CD4-positive, alpha-beta T cell (primary cell): ENCODE measurements around the gene PLAAT3. TPM values are rescaled to one million over a fixed set of nuclear protein-coding genes. Genes with fewer than 3 reads are reported as not detected.

Experiments used
- ATAC-seq: fragments of 200-7000 bp; cut with Tn5 transposase; one replicate; pipeline ENCODE4 v1.10.0; 2022; ENCODE audit warnings: mild to moderate bottlenecking; ENCODE audit not compliant: poor library complexity
- CTCF ChIA-PET: fragments of 350-600 bp; sonication (Branson Sonifier 250); formaldehyde crosslinking; loops from one replicate; lab custom pipeline; 2021; ENCODE audit warnings: antibody characterized with exemption, inconsistent platforms; lab: Charles Lee
- POLR2A ChIA-PET: fragments of 350-600 bp; sonication (Branson Sonifier 250); formaldehyde crosslinking; loops from one replicate; lab custom pipeline; 2021; ENCODE audit warnings: antibody characterized with exemption, inconsistent platforms; lab: Charles Lee
- DNase-seq, 14 experiments: peaks; one replicate each; pipeline ENCODE4 v3.0.0-alpha.2; 2013 to 2020; ENCODE audit warnings: mixed read lengths in 2 of 14
- H3K27ac ChIP-seq, 2 donors: one replicate each; pipeline versions ENCODE4 v1.5.1 to v1.7.0; 2013; ENCODE audit warnings: low read length in 2 of 2, low read depth in 1 of 2, mild to moderate bottlenecking in 1 of 2
- H3K27me3 ChIP-seq, 2 experiments: 1 replicate in 1 of 2; 2 replicates in 1 of 2; pipeline versions ENCODE4 v1.6.1 to v1.7.0; 2013; ENCODE audit warnings: low read length in 2 of 2, control low read depth in 1 of 2, mild to moderate bottlenecking in 1 of 2, moderate library complexity in 1 of 2; ENCODE audit not compliant: insufficient read depth in 2 of 2, control insufficient read depth in 1 of 2
- H3K36me3 ChIP-seq: one replicate; pipeline ENCODE4 v1.6.1; 2013; ENCODE audit warnings: low read length, control low read depth; ENCODE audit not compliant: insufficient read depth
- H3K4me1 ChIP-seq: one replicate; pipeline ENCODE4 v1.6.1; 2013; ENCODE audit warnings: low read length, control low read depth; ENCODE audit not compliant: insufficient read depth
- H3K4me3 ChIP-seq: one replicate; pipeline ENCODE4 v1.5.1; 2013; ENCODE audit warnings: mild to moderate bottlenecking, low read length, moderate library complexity
- H3K9me3 ChIP-seq, 2 experiments: 1 replicate in 1 of 2; 2 replicates in 1 of 2; pipeline versions ENCODE4 v1.6.1 to v1.7.0; 2013; ENCODE audit warnings: low read length in 2 of 2, mild to moderate bottlenecking in 2 of 2, control low read depth in 1 of 2, moderate library complexity in 1 of 2; ENCODE audit not compliant: control insufficient read depth in 1 of 2, insufficient read depth in 1 of 2
- H3K27ac Mint-ChIP-seq: one replicate; pipeline ENCODE4 v1.8.0; 2020; ENCODE audit warnings: mixed read lengths
- H3K27me3 Mint-ChIP-seq: one replicate; pipeline ENCODE4 v1.8.0; 2021; ENCODE audit warnings: mixed read lengths
- H3K36me3 Mint-ChIP-seq: one replicate; pipeline ENCODE4 v1.8.0; 2021; ENCODE audit warnings: low read depth, mixed read lengths
- H3K4me1 Mint-ChIP-seq: one replicate; pipeline ENCODE4 v1.8.0; 2021; ENCODE audit warnings: low read depth, mixed read lengths
- H3K4me3 Mint-ChIP-seq: one replicate; pipeline ENCODE4 v1.8.0; 2020; ENCODE audit warnings: mild to moderate bottlenecking, mixed read lengths
- H3K9me3 Mint-ChIP-seq: one replicate; pipeline ENCODE4 v1.8.0; 2020; ENCODE audit warnings: mixed read lengths
- CTCF ChIP-seq: fragments of 200-600 bp; IDR thresholded peaks from one replicate; pipeline ENCODE4 v1.8.0; 2022; ENCODE audit warnings: antibody characterized with exemption, mild to moderate bottlenecking
- intact Hi-C, 2 experiments: fragments of 100-400 bp; cut with DNase I in 1 of 2; cut with micrococcal nuclease in 1 of 2; formaldehyde crosslinking; loops; one replicate each; pipeline versions ENCODE4 v1.15.1 to v1.9.0; 2023 to 2025; cut with DNase I, micrococcal nuclease
- total RNA-seq, 174 experiments: library from RNA in 2 of 174; stranded (reverse) in 2 of 174; gene quantifications; one replicate each; pipeline ENCODE4 v1.2.3 and lab custom pipeline; 2021 to 2026

Gene PLAAT3
- total RNA-seq, 2 experiments from 2014 or later: 2.4 to 3.6 TPM

GRCh38 chr11:63652671-63653070, 38.4 kb upstream of the PLAAT3 start:
- H3K9me3 Mint-ChIP-seq: no peaks in the 10 kb centered on the region
- no peak for TF ChIP-seq CTCF
- H3K36me3 Mint-ChIP-seq: peaks cover 62% of the 10 kb centered on the region
- no peak overlapping the region for H3K27ac ChIP-seq
- DNase-seq: peak in 1 of 14 experiments; percentile 21
- H3K4me3 Mint-ChIP-seq: no peak overlapping the region
- peaks cover 41% of the 10 kb centered on the region for H3K36me3 ChIP-seq
- ATAC-seq: no peak
- no peaks in the 10 kb centered on the region for H3K9me3 ChIP-seq
- no peaks in the 10 kb centered on the region for H3K27me3 ChIP-seq
- H3K4me1 Mint-ChIP-seq: peaks cover 16% of the 10 kb centered on the region
- H3K4me3 ChIP-seq: no peak overlapping the region
- intact Hi-C loops: no loop called here
- no peaks in the 10 kb centered on the region for H3K27me3 Mint-ChIP-seq
- H3K4me1 ChIP-seq: peaks cover 6% of the 10 kb centered on the region
- POLR2A ChIA-PET: interaction anchor here (0.6 kb wide), 1 partner anchor 14 kb away, joined by 3 read pairs; no protein-coding TSS in a partner anchor
- CTCF ChIA-PET: no interaction called here
- peak overlapping the region; percentile 34 for H3K27ac Mint-ChIP-seq

- CTCF ChIA-PET: interaction anchor here (1.1 to 1.6 kb wide), 3 partner anchors 14 to 164 kb away, joined by 3 to 6 read pairs (median 4); no protein-coding TSS in a partner anchor
- H3K27me3 Mint-ChIP-seq: no peaks in the 10 kb centered on the region
- no peaks in the 10 kb centered on the region for H3K9me3 ChIP-seq
Observed at GRCh38 chr11:63643205-63643604, 29.0 kb upstream of the PLAAT3 start.

DNA sequence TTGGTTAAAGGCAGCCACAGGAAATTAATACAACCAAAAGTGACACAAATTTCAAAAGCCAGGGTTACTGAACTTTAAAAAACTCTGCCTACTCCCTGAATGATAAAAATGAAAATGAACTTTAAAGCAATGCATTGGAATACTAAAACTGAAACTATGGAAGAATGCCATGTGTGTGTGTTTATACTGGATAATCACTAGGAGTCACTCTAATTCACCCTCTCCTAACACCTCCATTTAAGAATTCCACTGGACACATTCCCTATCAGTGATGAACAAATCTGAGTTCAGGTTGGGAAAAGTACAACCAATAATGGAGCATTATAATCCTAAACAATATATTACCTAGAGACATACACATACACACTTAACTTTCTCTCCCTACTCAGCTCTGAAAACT, 27.5 kb upstream of the PLAAT3 start:
- peaks cover 10% of the 10 kb centered on the region for H3K4me1 Mint-ChIP-seq
- Histone ChIP-seq H3K27ac (no peak overlapping the region), H3K36me3 (peaks cover 54% of the 10 kb centered on the region), H3K4me3 (no peak overlapping the region), H3K4me1 (no peaks in the 10 kb centered on the region), H3K9me3 (no peaks in the 10 kb centered on the region), H3K27me3 (no peaks in the 10 kb centered on the region)
- DNase-seq (no peak), ATAC-seq (no peak)
- intact Hi-C loops: loop anchor here in 1 of 2 experiments (1.0 kb wide), 1 partner anchor 95 kb away; no protein-coding TSS in a partner anchor
- peaks cover 69% of the 10 kb centered on the region for H3K36me3 Mint-ChIP-seq
- TF ChIP-seq CTCF: no peak
- H3K4me3 Mint-ChIP-seq: no peak overlapping the region
- no peaks in the 10 kb centered on the region for H3K27me3 Mint-ChIP-seq
- ChIA-PET POLR2A (interaction anchor here (0.6 kb wide), 1 partner anchor 125 kb away, joined by 3 read pairs; no protein-coding TSS in a partner anchor), CTCF (interaction anchor here (1.6 kb wide), 1 partner anchor 162 kb away, joined by 6 read pairs; no protein-coding TSS in a partner anchor)
- no peaks in the 10 kb centered on the region for H3K9me3 Mint-ChIP-seq
- H3K27ac Mint-ChIP-seq: peak overlapping the region; percentile 10

More at GRCh38 chr11:63643205-63643604, 29.0 kb upstream of the PLAAT3 start:
- Histone ChIP-seq H3K27me3 (no peaks in the 10 kb centered on the region), H3K36me3 (peaks cover 62% of the 10 kb centered on the region), H3K4me3 (no peak overlapping the region), H3K4me1 (no peaks in the 10 kb centered on the region), H3K27ac (no peak overlapping the region)
- POLR2A ChIA-PET: no interaction called here
- TF ChIP-seq CTCF: no peak
- Mint-ChIP-seq H3K36me3 (peaks cover 78% of the 10 kb centered on the region), H3K4me3 (no peak overlapping the region), H3K4me1 (peaks cover 6% of the 10 kb centered on the region), H3K9me3 (no peaks in the 10 kb centered on the region), H3K27ac (peak overlapping the region; percentile 10)
- intact Hi-C loops: no loop called here
- ATAC-seq (no peak), DNase-seq (no peak)
